IPS-15b (cell line): ENCODE measurements around the gene TNS4.

ENCODE experiments used
- H3K27me3 ChIP-seq: one replicate; pipeline ENCODE4 v1.6.1; 2013; ENCODE audit warnings: low read length; ENCODE audit not compliant: control insufficient read depth, insufficient read depth
- H3K36me3 ChIP-seq: one replicate; pipeline ENCODE4 v1.6.1; 2013; ENCODE audit warnings: low read length; ENCODE audit not compliant: control insufficient read depth, insufficient read depth
- H3K4me1 ChIP-seq: one replicate; pipeline ENCODE4 v1.6.1; 2013; ENCODE audit warnings: mild to moderate bottlenecking, low read length; ENCODE audit not compliant: control insufficient read depth, insufficient read depth
- H3K4me3 ChIP-seq: one replicate; pipeline ENCODE4 v1.5.1; 2013; ENCODE audit warnings: low read depth, low read length
- H3K9ac ChIP-seq: one replicate; pipeline ENCODE4 v1.6.1; 2013; ENCODE audit warnings: low read depth, mild to moderate bottlenecking, low read length
- H3K9me3 ChIP-seq: one replicate; pipeline ENCODE4 v1.6.1; 2013; ENCODE audit warnings: mild to moderate bottlenecking, low read length; ENCODE audit not compliant: control insufficient read depth, insufficient read depth

Gene TNS4

DNA sequence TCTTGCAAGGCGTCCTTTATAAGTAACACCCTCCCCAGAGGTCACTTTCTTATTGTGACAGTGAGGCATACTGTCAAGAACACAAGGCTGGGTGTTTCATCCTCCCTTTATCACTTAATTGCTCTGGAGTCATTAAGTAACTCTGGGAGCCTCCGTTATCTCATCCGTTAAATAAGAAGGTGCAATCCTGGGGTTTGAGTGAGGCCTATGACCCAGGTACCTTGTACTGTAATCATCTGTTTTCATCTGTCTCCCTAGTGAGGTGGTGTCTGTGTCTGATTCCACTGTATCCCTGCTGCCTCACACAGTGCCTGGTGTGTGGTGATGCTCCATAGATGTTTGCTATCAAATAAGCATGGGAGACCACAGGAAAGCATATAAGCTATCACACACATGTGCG lies 17.7 kb downstream of the TNS4 start:
- Histone ChIP-seq H3K36me3 (no peaks in the 10 kb centered on the region), H3K9ac (no peak overlapping the region), H3K4me1 (peaks cover 21% of the 10 kb centered on the region), H3K27me3 (no peaks in the 10 kb centered on the region), H3K4me3 (no peak overlapping the region), H3K9me3 (no peaks in the 10 kb centered on the region)

DNA sequence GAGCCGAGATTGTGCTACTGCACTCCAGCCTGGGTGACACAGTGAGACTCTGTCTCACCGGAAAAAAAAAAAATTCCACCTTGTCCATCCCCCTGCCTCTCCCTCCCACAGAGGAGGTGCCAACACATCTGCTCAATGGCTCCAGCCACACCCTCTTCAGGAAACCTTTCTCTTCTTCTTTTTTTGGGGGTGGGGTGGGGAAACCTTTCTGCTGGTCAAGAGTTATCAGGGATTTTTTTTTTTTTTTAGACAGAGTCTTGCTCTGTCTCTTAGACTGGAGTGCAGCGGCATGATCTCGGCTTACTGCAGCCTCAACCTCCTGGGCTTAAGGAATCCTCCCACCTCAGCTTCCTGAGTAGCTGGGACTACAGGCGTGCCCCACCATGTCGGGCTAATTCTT lies 18.7 kb downstream of the TNS4 start:
- peaks cover 21% of the 10 kb centered on the region for H3K4me1 ChIP-seq
- H3K9ac ChIP-seq = no peak overlapping the region
- no peaks in the 10 kb centered on the region for H3K36me3 ChIP-seq
- no peaks in the 10 kb centered on the region for H3K27me3 ChIP-seq
- no peaks in the 10 kb centered on the region for H3K9me3 ChIP-seq
- no peak overlapping the region for H3K4me3 ChIP-seq

DNA sequence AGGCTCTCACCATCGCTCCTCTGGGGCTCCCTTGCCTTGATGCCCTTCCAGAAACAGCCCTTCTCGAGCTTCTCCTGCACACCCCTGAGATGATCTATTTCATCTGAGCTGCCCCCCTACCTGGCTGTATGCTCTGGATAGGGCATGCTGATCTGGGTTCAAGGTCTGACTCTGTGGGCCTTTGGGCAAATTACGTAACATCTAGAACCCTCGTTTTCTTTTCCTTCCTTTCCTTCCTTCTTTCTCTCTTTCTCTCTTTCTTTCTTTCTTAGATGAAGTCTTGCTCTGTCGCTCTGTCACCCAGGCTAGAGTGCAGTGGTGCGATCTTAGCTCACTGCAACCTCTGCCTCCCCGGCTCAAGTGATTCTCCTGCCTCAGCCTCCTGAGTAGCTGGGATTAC lies 20.3 kb downstream of the TNS4 start:
- Histone ChIP-seq H3K4me3 (no peak overlapping the region), H3K9me3 (no peaks in the 10 kb centered on the region), H3K9ac (no peak overlapping the region), H3K4me1 (peaks cover 20% of the 10 kb centered on the region), H3K36me3 (no peaks in the 10 kb centered on the region), H3K27me3 (no peaks in the 10 kb centered on the region)

DNA sequence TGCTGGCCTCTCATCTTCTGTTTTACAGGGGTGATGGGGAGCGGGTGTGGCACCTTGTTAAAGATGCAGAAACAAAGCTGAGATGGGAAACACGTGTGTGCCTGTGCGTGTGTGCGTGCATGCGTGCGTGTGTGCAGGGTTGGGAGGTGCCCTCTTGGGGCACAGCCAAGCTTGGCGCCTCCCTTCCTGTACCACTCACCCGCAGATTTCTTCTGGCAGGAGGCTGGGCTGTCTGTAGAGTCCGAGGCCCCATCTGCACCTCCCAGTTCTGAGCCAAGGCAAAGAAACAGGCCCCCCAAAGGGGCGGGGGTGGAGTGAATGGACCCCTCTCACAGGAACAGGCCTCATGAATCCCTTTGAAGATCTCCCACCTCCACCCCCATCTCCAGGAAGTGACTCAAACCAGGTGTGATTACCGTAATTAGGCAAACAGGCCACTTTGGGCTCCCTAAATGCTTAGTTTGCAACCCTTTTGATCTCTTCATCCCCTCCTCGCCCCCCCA lies 20.9 kb downstream of the TNS4 start:
- Histone ChIP-seq H3K4me1 (peaks cover 17% of the 10 kb centered on the region), H3K9me3 (no peaks in the 10 kb centered on the region), H3K36me3 (no peaks in the 10 kb centered on the region), H3K4me3 (no peak overlapping the region), H3K9ac (no peak overlapping the region), H3K27me3 (no peaks in the 10 kb centered on the region)

DNA sequence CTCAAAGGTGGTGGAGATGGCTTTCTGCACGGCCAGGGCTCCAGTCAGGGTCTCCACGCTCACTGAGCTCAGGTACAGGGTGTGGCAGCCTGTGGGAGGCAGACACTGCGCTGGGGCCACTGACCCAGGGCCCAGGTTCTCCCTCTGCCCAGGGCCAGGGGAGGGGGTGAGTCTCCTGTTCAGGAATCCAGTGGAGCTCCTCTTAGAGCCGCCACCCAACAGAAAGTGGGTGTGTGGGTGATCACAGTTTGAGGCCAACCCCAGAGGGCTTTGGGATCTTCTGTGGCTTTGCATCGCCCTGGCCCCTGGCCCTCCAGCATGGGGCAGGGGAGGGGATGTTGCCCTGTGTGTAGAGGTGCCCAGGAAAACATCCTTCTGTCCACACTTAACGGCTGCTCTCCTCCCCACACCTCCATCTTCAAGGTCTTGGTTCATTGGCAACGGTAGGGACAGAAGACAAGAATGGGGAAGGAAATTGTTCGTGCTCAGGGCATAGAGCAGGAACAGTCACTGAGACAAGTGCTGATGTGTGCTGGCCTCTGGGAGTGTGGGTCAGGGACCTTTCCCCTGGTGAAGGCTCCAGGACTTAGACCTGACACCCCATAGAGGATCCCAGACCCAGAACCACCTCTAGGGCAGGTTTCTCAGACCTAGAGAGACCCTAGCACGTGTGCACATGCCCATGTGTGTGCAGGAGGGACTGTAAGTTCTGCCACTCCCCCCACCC lies 21.5 kb downstream of the TNS4 start:
- H3K36me3 ChIP-seq = no peaks in the 10 kb centered on the region
- H3K27me3 ChIP-seq = no peaks in the 10 kb centered on the region
- H3K9ac ChIP-seq = no peak overlapping the region
- H3K4me3 ChIP-seq = no peak overlapping the region
- H3K4me1 ChIP-seq = peaks cover 17% of the 10 kb centered on the region
- no peaks in the 10 kb centered on the region for H3K9me3 ChIP-seq

DNA sequence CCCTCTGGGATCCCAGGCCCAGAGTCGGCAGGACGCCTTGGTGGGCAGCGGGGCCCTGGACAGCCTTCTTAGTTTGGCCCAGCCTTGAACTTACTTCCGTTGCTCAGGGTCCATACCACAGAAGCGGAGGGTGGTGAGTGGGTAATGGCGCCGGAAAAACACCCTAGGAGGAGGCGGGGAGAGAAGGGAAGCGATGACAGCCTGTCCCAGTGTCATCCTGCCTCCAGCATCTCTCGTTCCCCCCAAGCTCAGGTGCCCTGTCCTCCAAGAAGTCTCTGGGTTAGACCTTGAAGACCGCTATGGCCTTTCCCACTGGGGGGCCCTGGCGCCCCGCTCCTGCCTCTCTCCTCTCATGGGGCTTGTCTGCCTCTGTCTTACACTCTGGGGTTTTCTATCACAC lies 22.9 kb downstream of the TNS4 start:
- Histone ChIP-seq H3K9me3 (no peaks in the 10 kb centered on the region), H3K36me3 (no peaks in the 10 kb centered on the region), H3K4me1 (peaks cover 9% of the 10 kb centered on the region), H3K4me3 (no peak overlapping the region), H3K9ac (no peak overlapping the region), H3K27me3 (no peaks in the 10 kb centered on the region)

DNA sequence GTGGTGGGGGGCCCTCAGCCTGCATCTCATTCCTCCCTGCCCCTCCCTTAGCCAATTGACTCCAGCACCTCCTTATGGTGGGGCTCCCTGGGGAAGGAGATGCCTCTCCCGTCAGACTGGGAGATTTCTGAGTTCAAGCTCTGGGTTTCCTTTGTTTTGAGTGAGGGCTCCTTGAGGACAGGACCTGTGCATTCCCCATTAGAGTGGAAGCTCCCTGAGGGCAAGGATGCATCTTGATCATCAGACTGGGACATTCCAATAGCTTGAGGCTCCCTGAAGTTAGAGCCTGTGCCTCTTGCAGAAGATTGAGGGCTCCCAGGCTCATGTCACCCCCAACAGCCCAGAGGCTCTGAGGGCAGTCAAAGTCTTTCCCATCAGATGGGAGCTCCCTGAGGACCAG lies 23.6 kb downstream of the TNS4 start:
- Histone ChIP-seq H3K4me3 (no peak overlapping the region), H3K9ac (no peak overlapping the region), H3K4me1 (peaks cover 9% of the 10 kb centered on the region), H3K9me3 (no peaks in the 10 kb centered on the region), H3K36me3 (no peaks in the 10 kb centered on the region), H3K27me3 (no peaks in the 10 kb centered on the region)

DNA sequence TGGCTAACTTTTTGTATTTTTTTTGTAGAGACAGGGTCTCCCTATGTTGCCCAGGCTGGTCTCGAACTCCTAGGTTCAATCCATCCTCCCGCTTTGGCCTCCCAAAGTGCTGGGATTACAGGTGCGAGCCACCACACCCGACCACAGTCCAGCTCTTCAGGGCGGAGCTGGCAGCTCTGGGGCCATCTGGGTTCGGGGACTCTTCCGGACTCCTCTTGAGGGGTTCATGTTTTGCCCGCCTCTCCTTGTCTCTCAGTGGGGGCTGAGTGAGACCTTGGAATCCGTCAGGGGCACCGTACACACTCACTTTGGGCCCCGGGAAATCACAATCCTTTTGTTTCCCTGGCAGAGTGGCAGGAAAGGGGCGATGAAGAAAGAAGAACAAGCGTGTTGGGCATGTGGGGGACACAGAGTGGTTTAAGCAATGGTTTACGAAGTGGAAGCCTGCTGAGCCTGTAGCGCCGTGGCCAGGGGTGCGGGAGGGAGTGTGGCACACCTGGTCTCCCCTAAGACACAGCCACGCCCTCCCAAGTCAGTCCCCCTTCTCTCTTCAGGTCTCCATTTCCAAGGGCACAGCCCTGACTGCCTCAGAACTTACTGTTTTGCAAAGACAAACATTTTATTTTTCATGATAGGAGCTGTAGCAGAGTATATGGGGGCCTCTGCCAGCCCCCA lies 26.1 kb downstream of the TNS4 start:
- Histone ChIP-seq H3K27me3 (no peaks in the 10 kb centered on the region), H3K4me3 (no peak overlapping the region), H3K9me3 (peaks cover 6% of the 10 kb centered on the region), H3K36me3 (no peaks in the 10 kb centered on the region), H3K9ac (no peak overlapping the region), H3K4me1 (peaks cover 8% of the 10 kb centered on the region)

DNA sequence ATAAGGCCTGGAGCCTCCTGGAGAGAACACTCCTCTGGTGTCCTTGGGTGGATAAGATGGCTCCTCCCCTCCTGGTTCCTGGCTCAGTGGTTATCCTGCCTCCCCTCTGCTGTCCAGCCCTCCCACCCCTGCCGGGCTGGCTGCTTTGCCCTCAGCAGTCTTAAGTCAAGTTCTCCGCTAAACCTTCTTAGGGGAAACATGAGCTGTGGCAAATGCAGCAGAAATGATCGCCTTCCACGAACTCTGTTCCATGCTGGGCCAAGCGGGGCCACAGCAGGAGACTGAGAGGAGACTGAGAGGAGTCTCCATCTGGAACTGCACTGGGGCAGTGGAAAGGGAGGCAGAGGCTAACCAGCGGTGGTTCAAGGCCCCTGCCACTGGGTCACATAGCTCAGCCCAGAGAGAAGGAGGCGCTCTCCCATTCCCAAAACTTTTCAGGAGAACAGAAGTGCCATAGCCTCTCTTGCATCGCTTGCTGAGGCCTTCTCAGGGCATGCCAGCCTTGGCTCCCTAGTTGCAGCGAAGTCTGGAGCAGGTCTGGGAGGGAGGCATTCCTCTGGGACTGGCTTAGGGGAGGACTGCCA lies 26.9 kb downstream of the TNS4 start:
- no peaks in the 10 kb centered on the region for H3K27me3 ChIP-seq
- H3K9ac ChIP-seq = no peak overlapping the region
- H3K4me1 ChIP-seq = peaks cover 7% of the 10 kb centered on the region
- no peak overlapping the region for H3K4me3 ChIP-seq
- H3K36me3 ChIP-seq = no peaks in the 10 kb centered on the region
- H3K9me3 ChIP-seq = peaks cover 6% of the 10 kb centered on the region

DNA sequence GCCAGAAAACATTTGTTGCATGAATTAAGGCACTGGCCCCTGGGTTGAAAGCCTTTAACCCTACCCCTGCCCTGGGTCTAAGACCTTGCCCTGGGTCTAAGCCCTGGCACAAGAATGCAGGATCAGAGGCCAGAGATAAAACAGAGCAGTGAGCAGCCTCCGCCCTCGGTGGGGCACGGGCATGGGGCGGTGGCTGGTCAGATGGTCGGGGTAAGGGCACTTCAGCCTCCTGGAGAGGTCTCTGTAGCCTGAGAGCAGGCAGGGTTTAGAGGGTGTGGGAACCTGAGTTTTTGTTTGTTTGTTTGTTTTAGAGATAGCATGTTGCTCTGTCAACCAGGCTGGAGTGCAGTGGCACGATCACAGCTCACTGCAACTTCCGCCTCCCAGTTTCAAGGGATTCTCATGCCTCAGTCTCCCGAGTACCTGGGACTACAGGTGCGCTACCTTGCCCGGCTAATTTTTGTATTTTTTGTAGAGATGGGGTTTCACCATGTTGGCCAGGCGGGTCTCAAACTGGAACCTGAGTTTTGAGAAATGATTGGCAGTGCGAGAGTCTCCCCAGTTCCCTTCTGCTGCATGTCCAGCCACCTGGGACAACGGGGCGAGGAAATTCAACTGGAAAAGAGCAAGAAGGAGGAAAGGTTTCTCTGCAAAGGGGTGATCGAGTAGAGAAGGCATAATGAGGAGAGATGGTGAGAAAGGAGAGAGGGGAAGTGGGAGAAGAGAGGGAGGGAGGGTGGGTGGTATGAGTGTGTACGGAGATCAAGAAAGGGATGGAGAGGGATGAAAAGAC lies 27.7 kb downstream of the TNS4 start:
- Histone ChIP-seq H3K4me3 (no peak overlapping the region), H3K4me1 (peaks cover 7% of the 10 kb centered on the region), H3K36me3 (no peaks in the 10 kb centered on the region), H3K27me3 (no peaks in the 10 kb centered on the region), H3K9ac (no peak overlapping the region), H3K9me3 (peaks cover 6% of the 10 kb centered on the region)

DNA sequence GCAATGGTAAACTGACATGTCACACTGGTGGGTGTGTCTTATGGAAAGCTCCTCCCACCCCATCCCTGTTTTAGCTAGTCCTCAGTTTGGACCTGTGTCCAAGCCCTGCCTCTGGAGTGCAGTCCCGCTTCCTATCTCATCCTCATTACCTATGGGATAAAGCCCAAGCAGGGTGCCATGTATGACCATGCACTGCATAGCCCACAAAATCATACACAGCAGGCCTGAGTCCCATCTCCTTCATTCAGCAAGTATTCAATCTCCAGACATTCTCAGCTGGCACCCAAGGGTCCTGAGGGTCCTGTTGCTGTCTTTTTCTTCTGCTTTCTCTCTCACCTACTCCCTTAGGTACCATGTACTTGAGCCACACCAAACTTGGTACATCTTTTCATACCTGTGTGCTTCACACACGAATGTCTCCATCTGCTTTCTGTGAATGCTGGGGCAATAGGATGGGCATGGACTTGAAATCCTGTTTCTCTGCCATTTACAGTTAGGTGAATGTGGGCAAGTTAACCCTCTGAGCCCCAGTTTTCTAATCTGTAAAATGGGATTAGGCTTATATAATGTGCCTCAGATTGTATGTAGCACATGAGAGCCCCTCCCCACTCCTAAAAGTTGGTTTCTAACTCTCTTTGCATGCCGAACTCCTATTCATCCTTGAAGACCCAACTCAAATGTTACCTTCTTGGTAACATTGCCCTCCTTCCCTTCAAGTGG lies 28.5 kb downstream of the TNS4 start:
- peaks cover 6% of the 10 kb centered on the region for H3K9me3 ChIP-seq
- no peaks in the 10 kb centered on the region for H3K27me3 ChIP-seq
- H3K4me1 ChIP-seq = peaks cover 7% of the 10 kb centered on the region
- no peak overlapping the region for H3K9ac ChIP-seq
- no peaks in the 10 kb centered on the region for H3K36me3 ChIP-seq
- no peak overlapping the region for H3K4me3 ChIP-seq
